ENCODE results near the gene MRPL40.

GRCh38 chr22:19434829-19435580, 2.7 kb downstream of the MRPL40 start:
- TF ChIP-seq CTCF (IDR thresholded peaks at IDR 0.05) (no peak), POLR2A (IDR thresholded peaks at IDR 0.05) (no peak), POLR2AphosphoS5 (IDR thresholded peaks at IDR 0.05) (no peak)

Data from breast epithelium (tissue), 3 donors.